Kidney (tissue), 14 donors: ENCODE data around the gene RPL21. TPM values are rescaled to one million over a fixed set of nuclear protein-coding genes. Genes with fewer than 3 reads are reported as not detected.

Source experiments
- DNase-seq, 5 donors: peaks; one replicate each; pipeline ENCODE4 v3.0.0-alpha.2; 2013 to 2020
- FAIRE-seq: peaks from 2 replicates; lab custom pipeline; 2012; peaks lifted over from hg19 to GRCh38; lab: Jason Lieb, UNC
- H3K27ac ChIP-seq, 2 donors: one replicate each; pipeline ENCODE4 v1.7.0; 2013; ENCODE audit warnings: low read depth in 2 of 2, low read length in 2 of 2, inconsistent platforms in 1 of 2
- H3K27me3 ChIP-seq: one replicate; pipeline ENCODE4 v1.7.1; 2013; ENCODE audit warnings: low read length, inconsistent platforms; ENCODE audit not compliant: control insufficient read depth, insufficient read depth
- H3K36me3 ChIP-seq, 3 donors: one replicate each; pipeline versions ENCODE4 v1.7.0 to v1.7.1; 2013; ENCODE audit warnings: low read length in 3 of 3, control low read depth in 1 of 3, inconsistent platforms in 1 of 3; ENCODE audit not compliant: insufficient read depth in 3 of 3, control insufficient read depth in 2 of 3
- H3K4me1 ChIP-seq, 3 donors: one replicate each; pipeline versions ENCODE4 v1.7.0 to v1.7.1; 2013; ENCODE audit warnings: low read length in 3 of 3, inconsistent platforms in 1 of 3, low read depth in 1 of 3; ENCODE audit not compliant: control insufficient read depth in 2 of 3, insufficient read depth in 2 of 3
- H3K4me3 ChIP-seq, 3 donors: one replicate each; pipeline versions ENCODE4 v1.7.0 to v1.8.1; 2013; ENCODE audit warnings: low read length in 3 of 3, control low read depth in 1 of 3, inconsistent platforms in 1 of 3
- H3K9ac ChIP-seq, 3 donors: one replicate each; pipeline versions ENCODE4 v1.7.0 to v1.7.1; 2013; ENCODE audit warnings: low read length in 3 of 3, control low read depth in 1 of 3, inconsistent platforms in 1 of 3
- H3K9me3 ChIP-seq, 3 donors: one replicate each; pipeline versions ENCODE4 v1.7.0 to v1.7.1; 2013; ENCODE audit warnings: low read length in 3 of 3, control low read depth in 1 of 3, inconsistent platforms in 1 of 3; ENCODE audit not compliant: control insufficient read depth in 2 of 3, insufficient read depth in 1 of 3
- intact Hi-C: fragments of 100-400 bp; cut with DNase I; formaldehyde crosslinking; loops from one replicate; pipeline ENCODE4 v1.11.1; 2022
- polyA plus RNA-seq: library from polyadenylated mRNA; stranded (reverse); fragments of 350-450 nt; fragmentation: Illumina TruSeq; extraction: RNeasy Lipid Tissue Mini Kit (QIAGEN cat#74804); gene quantifications from one replicate; pipeline ENCODE4 v1.2.3, GENCODE V29; 2014; ENCODE audit warnings: low read depth, low replicate concordance; ENCODE audit not compliant: insufficient read depth
- total RNA-seq: library from RNA; stranded (reverse); fragmentation: NEBNext Ultra II Directional; extraction: Animal tissue kit (Norgen Biotek cat#: 25700); gene quantifications from one replicate; pipeline ENCODE4 v1.2.1, GENCODE V29; 2021
- TF ChIP-seq, protein P1 (sequence below): IDR thresholded peaks from 3 replicates; pipeline ENCODE4 v1.5.1; 2012; ENCODE audit warnings: mild to moderate bottlenecking, moderate library complexity, borderline replicate concordance; ENCODE audit not compliant: insufficient read depth; ENCODE audit errors: extremely low read depth
- donor health status: control.
- donor health status: control.
- donor health status: control.
- donor health status: control.
- donor health status: control.
- donor health status: DM: yes; HTN: yes; CAD: no.
- donor health status: Normal renal cell carcinoma (clear cell type).

The RPL21 gene
- total and polyA plus RNA-seq, 2 donors from 2014 or later = 864 to 2,520 TPM

DNA sequence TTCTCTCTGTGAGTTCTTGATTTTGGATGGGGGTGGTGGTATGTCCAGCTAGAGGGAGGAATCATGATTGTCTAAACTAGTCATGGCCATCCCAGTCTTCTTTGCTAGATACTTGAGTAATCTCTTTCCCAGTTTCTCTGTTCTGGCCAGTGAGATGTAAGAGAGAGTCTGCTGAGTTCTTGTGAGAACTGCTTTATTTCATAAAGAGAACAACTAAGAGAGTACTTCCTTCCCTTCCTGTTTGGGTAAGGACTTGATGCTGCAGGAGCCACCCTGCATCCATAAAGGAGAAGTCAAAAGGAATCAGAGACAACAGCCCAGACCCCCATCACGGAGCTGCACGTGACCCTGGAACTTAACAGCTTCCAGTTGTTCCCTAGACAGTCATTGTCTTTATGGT, 16.2 kb downstream of the RPL21 start:
- no peaks in the 10 kb centered on the region for H3K36me3 ChIP-seq
- no peak for FAIRE-seq
- TF ChIP-seq, protein P1, sequence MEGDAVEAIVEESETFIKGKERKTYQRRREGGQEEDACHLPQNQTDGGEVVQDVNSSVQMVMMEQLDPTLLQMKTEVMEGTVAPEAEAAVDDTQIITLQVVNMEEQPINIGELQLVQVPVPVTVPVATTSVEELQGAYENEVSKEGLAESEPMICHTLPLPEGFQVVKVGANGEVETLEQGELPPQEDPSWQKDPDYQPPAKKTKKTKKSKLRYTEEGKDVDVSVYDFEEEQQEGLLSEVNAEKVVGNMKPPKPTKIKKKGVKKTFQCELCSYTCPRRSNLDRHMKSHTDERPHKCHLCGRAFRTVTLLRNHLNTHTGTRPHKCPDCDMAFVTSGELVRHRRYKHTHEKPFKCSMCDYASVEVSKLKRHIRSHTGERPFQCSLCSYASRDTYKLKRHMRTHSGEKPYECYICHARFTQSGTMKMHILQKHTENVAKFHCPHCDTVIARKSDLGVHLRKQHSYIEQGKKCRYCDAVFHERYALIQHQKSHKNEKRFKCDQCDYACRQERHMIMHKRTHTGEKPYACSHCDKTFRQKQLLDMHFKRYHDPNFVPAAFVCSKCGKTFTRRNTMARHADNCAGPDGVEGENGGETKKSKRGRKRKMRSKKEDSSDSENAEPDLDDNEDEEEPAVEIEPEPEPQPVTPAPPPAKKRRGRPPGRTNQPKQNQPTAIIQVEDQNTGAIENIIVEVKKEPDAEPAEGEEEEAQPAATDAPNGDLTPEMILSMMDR = no peak
- DNase-seq = no peak
- no peak overlapping the region for H3K9ac ChIP-seq
- H3K4me1 ChIP-seq = peaks cover 0 to 8% (median 0%) of the 10 kb centered on the region in 3 donors
- H3K27ac ChIP-seq = no peak overlapping the region
- intact Hi-C loops = no loop called here
- no peaks in the 10 kb centered on the region for H3K27me3 ChIP-seq
- no peak overlapping the region for H3K4me3 ChIP-seq
- no peaks in the 10 kb centered on the region for H3K9me3 ChIP-seq

DNA sequence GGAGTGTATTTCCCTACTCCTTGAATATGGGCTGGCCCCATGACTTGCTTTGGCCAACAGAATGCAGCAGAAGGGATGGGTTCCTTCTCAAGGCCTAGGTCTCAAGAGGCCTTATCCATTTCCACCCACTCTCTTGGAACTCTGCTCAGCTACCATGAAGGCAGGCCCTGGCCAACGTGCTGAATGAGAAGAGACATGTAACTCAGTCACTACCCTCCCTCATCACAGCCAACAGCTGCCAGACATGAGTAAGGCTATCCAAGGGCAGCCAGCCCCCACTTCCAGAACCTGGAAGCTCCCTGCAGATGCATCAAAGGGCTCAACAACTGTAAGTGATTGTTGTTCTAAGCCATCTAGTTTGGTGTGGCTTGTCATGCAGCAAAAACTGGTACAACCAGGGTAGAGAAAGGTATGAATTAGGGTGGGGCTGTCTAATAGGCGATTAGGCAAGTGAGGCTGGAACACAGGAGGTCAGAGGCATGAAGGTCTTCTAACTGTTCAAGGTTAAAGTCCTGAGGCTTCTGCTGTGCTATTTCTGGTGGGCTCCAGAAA, 17.8 kb downstream of the RPL21 start:
- Histone ChIP-seq H3K4me1 (peaks cover 6 to 18% (median 11%) of the 10 kb centered on the region in 3 donors), H3K9ac (no peak overlapping the region), H3K4me3 (no peak overlapping the region), H3K36me3 (peaks cover 0 to 5% (median 0%) of the 10 kb centered on the region in 3 donors), H3K27me3 (no peaks in the 10 kb centered on the region), H3K27ac (no peak overlapping the region), H3K9me3 (no peaks in the 10 kb centered on the region)
- TF ChIP-seq, protein P1 = no peak
- intact Hi-C loops = no loop called here
- FAIRE-seq (no peak), DNase-seq (no peak)

DNA sequence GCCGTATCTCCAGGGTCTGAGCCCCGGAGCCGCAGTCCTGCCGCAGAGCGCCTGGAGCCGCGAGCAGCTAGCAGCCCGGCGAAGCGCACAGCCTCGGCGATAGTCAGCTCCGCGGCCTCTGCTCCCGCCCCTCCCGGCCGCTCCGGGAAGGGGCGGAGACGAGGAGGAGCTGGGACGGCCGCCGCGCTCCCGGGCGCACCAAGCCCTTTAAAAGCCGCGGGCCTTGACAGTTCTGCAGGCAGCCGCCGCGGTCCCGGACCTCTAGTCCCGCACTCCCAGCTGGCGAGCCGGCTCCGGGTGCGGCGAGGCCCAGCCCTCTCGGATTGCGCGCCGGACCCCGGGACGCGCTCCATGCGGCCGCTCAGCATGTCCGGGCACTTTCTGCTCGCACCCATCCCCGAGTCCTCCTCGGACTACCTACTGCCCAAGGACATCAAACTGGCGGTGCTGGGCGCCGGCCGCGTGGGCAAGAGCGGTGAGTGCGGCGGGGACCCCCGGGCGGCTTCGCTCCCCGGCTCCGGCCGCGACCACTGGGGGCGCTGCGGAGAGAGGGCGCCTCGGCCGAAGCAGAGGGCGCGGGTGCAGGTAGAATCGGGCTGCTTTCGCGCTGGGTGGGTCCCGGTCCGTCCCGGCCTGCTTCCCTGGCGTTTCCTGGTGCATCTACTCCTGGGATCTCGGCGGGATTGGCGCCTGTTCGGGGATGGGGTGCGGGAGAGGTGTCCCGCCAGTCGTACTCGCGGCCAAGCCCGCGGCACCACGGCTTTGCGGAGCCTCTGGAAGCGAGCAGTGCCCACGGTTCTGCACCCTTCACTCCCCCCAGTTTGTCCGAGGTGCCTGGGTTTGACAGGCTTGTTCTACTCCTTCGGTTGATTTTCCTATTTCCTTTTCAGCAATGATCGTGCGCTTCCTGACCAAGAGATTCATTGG, 19.5 kb downstream of the RPL21 start, which contains the start of gene RASL11A:
TSS of gene RASL11A (plus strand) at position 237 of the 927 bp plus-strand sequence. CDS start at position 352, 115 bp downstream.
- peaks cover 10 to 20% (median 11%) of the 10 kb centered on the region in 3 donors for H3K4me1 ChIP-seq
- H3K4me3 ChIP-seq = peak within 1 kb of the TSS; percentile 78 to 98 (median 85)
- no peak for FAIRE-seq
- H3K9me3 ChIP-seq = no peaks in the 10 kb centered on the region
- intact Hi-C loops = loop anchor here (10.0 kb wide), 1 partner anchor 286 kb away; no protein-coding TSS in a partner anchor
- peak within 1 kb of the TSS; percentile 69 to 99 (median 86) for H3K9ac ChIP-seq
- TF ChIP-seq, protein P1 = peak; percentile 71
- H3K36me3 ChIP-seq = peaks cover 0 to 5% (median 0%) of the 10 kb centered on the region in 3 donors
- no peaks in the 10 kb centered on the region for H3K27me3 ChIP-seq
- H3K27ac ChIP-seq = peak within 1 kb of the TSS; percentile 95
- peak; percentile 86 to 97 (median 91) for DNase-seq
